Measurements from ENCODE around the gene PRKN.

DNA sequence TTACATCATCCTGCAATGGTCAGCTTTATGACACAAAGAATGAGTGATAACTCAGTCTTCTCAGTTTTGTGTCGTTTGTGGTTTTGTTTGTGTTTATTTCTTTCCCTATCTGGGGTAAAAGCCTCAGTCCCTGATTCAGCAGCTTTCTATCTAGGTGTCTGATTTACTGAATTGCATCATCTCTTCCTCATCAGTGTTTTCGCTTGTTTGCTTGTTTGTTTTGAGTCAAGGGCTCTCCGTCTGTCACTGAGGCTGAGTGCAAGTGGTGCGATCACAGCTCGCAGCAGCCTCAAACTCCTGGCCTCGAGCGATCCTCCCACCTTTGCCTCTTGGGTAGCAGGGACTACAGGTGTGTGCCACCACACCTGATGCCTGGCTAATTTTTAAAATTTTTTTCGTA is 548.9 kb downstream of the PRKN start:
- no peak for TF ChIP-seq EZH2 (IDR thresholded peaks at IDR 0.05)
- TF ChIP-seq, protein P1, sequence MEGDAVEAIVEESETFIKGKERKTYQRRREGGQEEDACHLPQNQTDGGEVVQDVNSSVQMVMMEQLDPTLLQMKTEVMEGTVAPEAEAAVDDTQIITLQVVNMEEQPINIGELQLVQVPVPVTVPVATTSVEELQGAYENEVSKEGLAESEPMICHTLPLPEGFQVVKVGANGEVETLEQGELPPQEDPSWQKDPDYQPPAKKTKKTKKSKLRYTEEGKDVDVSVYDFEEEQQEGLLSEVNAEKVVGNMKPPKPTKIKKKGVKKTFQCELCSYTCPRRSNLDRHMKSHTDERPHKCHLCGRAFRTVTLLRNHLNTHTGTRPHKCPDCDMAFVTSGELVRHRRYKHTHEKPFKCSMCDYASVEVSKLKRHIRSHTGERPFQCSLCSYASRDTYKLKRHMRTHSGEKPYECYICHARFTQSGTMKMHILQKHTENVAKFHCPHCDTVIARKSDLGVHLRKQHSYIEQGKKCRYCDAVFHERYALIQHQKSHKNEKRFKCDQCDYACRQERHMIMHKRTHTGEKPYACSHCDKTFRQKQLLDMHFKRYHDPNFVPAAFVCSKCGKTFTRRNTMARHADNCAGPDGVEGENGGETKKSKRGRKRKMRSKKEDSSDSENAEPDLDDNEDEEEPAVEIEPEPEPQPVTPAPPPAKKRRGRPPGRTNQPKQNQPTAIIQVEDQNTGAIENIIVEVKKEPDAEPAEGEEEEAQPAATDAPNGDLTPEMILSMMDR (IDR thresholded peaks at IDR 0.05), result no peak

All from neural progenitor cell (in vitro differentiated cells).